GM21786 (cell line): ENCODE data around the gene RPL23.
A peak's percentile ranks its signal among the peaks of the same experiment; 100 is the strongest.

Source experiments
- ATAC-seq: cut with Tn5 transposase; IDR thresholded peaks from one replicate; pipeline ENCODE4 v1.9.1; 2021; ENCODE audit not compliant: unreplicated experiment

Gene RPL23

GRCh38 chr17:38853292-38854219 lies at the start of gene RPL23:
Gene RPL23, minus strand, starts transcription at chr17:38853721. Its CDS starts 11 bp downstream, at chr17:38853710.
- ATAC-seq, result peak; percentile 90

GRCh38 chr17:38900978-38901656 lies 47.6 kb upstream of the RPL23 start:
- ATAC-seq, result no peak

GRCh38 chr17:38899421-38899820 lies 45.9 kb upstream of the RPL23 start:
- no peak for ATAC-seq

- ATAC-seq, result peak; percentile 77
These were observed 45.4 kb upstream of the RPL23 start for GRCh38 chr17:38898812-38899348.

GRCh38 chr17:38898291-38898679 lies 44.8 kb upstream of the RPL23 start:
- ATAC-seq, result peak; percentile 16

GRCh38 chr17:38897671-38898290 lies 44.3 kb upstream of the RPL23 start:
- ATAC-seq, result no peak

- no peak for ATAC-seq
These were observed 43.7 kb upstream of the RPL23 start for GRCh38 chr17:38897176-38897575.

- no peak for ATAC-seq
These were observed 42.9 kb upstream of the RPL23 start for GRCh38 chr17:38896346-38896954.

GRCh38 chr17:38894276-38894675 lies 40.8 kb upstream of the RPL23 start:
- no peak for ATAC-seq

GRCh38 chr17:38893607-38894006 lies 40.1 kb upstream of the RPL23 start:
- no peak for ATAC-seq

- ATAC-seq, result no peak
These were observed 39.6 kb upstream of the RPL23 start for GRCh38 chr17:38893113-38893512.

- no peak for ATAC-seq
These were observed 39.1 kb upstream of the RPL23 start for GRCh38 chr17:38892620-38893019.

GRCh38 chr17:38892083-38892482 lies 38.6 kb upstream of the RPL23 start:
- ATAC-seq, result no peak

- ATAC-seq, result no peak
These were observed 37.9 kb upstream of the RPL23 start for GRCh38 chr17:38891441-38891840.

GRCh38 chr17:38890410-38890746 lies 36.9 kb upstream of the RPL23 start:
- ATAC-seq, result no peak

- ATAC-seq, result no peak
These were observed 36.4 kb upstream of the RPL23 start for GRCh38 chr17:38889745-38890409.

GRCh38 chr17:38888842-38889241 lies 35.3 kb upstream of the RPL23 start:
- ATAC-seq, result no peak

- ATAC-seq, result no peak
These were observed 33.1 kb upstream of the RPL23 start for GRCh38 chr17:38886643-38887010.

- ATAC-seq, result no peak
These were observed 32.5 kb upstream of the RPL23 start for GRCh38 chr17:38885728-38886642.
